Endothelial cell of umbilical vein (primary cell): ENCODE results near the gene UNC5B. TPM values are rescaled to one million over a fixed set of nuclear protein-coding genes. Genes with fewer than 3 reads are reported as not detected.

Experiments
- BruUV-seq: library from RNA; stranded (reverse); fragments of 400-500 nt; replicated peaks from 2 replicates; lab custom pipeline; 2021; lab: Mats Ljungman, UMichigan
- CTCF ChIA-PET: fragments of 300-600, 350-600 bp; sonication (Branson Sonifier 250); formaldehyde crosslinking; loops from one replicate; lab custom pipeline; 2021; ENCODE audit warnings: antibody characterized with exemption, inconsistent platforms; lab: Charles Lee
- POLR2A ChIA-PET: fragments of 300-600, 350-600 bp; sonication (Branson Sonifier 250); formaldehyde crosslinking; loops from one replicate; lab custom pipeline; 2021; ENCODE audit warnings: antibody characterized with exemption, inconsistent platforms; lab: Charles Lee
- DNase-seq: peaks from one replicate; pipeline ENCODE4 v3.0.0-alpha.2; 2011; ENCODE audit warnings: low read depth, low spot score
- FAIRE-seq: peaks from 2 replicates; lab custom pipeline; 2011; peaks lifted over from hg19 to GRCh38; lab: Jason Lieb, UNC
- H2AFZ ChIP-seq: 2 replicates; pipeline ENCODE4 v1.6.0; 2012; ENCODE audit warnings: low read depth, low read length, control low read depth, inconsistent platforms
- H3K27ac ChIP-seq: 2 replicates; pipeline ENCODE4 v1.5.1; 2011; ENCODE audit warnings: low read depth, mild to moderate bottlenecking, control low read depth, low read length, moderate library complexity; ENCODE audit not compliant: insufficient read depth
- H3K27me3 ChIP-seq, 2 experiments: 2 replicates each; pipeline versions ENCODE4 v1.6.0 to v1.6.1; 2011; ENCODE audit warnings: low read length in 2 of 2, mixed read lengths in 1 of 2; ENCODE audit not compliant: control insufficient read depth in 2 of 2, insufficient read depth in 2 of 2
- H3K36me3 ChIP-seq, 2 experiments: 2 replicates in 1 of 2; 3 replicates in 1 of 2; pipeline ENCODE4 v1.5.1; 2011; ENCODE audit warnings: low read length in 2 of 2, mild to moderate bottlenecking in 1 of 2, moderate library complexity in 1 of 2; ENCODE audit not compliant: control insufficient read depth in 2 of 2, insufficient read depth in 2 of 2; ENCODE audit errors: extremely low read depth in 1 of 2
- H3K4me1 ChIP-seq: 3 replicates; pipeline ENCODE4 v1.5.1; 2011; ENCODE audit warnings: mild to moderate bottlenecking, low read length; ENCODE audit not compliant: control insufficient read depth, insufficient read depth; ENCODE audit errors: extremely low read depth
- H3K4me2 ChIP-seq: 2 replicates; pipeline ENCODE4 v1.6.1; 2011; ENCODE audit warnings: low read length, control low read depth, mixed read lengths; ENCODE audit not compliant: insufficient read depth
- H3K4me3 ChIP-seq, 3 experiments: fragments of 200-600 bp in 1 of 3; sonication (generic), shearing (Covaris generic) in 1 of 3; replicated peaks in 1 of 3; 2 replicates each; pipeline ENCODE4 v1.5.1; 2011 to 2016; ENCODE audit warnings: control low read depth in 3 of 3, low read length in 3 of 3, mild to moderate bottlenecking in 2 of 3, inconsistent platforms in 1 of 3, low read depth in 1 of 3, moderate library complexity in 1 of 3; ENCODE audit not compliant: insufficient read depth in 1 of 3
- H3K79me2 ChIP-seq: 2 replicates; pipeline ENCODE4 v1.6.0; 2012; ENCODE audit warnings: low read length, inconsistent platforms; ENCODE audit not compliant: control insufficient read depth, insufficient read depth
- H3K9ac ChIP-seq: replicated peaks from 2 replicates; pipeline ENCODE3; 2011; ENCODE audit warnings: low read length, control low read depth; ENCODE audit not compliant: insufficient read depth; ENCODE audit errors: extremely low read depth
- H3K9me1 ChIP-seq: replicated peaks from 3 replicates; pipeline ENCODE4 v1.6.0; 2011; ENCODE audit warnings: mild to moderate bottlenecking, low read length; ENCODE audit not compliant: control insufficient read depth, insufficient read depth; ENCODE audit errors: extremely low read depth
- H3K9me3 ChIP-seq: replicated peaks from 2 replicates; pipeline ENCODE4 v1.5.1; 2012; ENCODE audit warnings: low read length, inconsistent platforms; ENCODE audit not compliant: control insufficient read depth, insufficient read depth
- H4K20me1 ChIP-seq: replicated peaks from 2 replicates; pipeline ENCODE3; 2011; ENCODE audit warnings: mild to moderate bottlenecking, low read length; ENCODE audit not compliant: control insufficient read depth, insufficient read depth; ENCODE audit errors: extremely low read depth
- CTCF ChIP-seq, 2 donors: IDR thresholded peaks; 1 replicate in 1 of 2; 2 replicates in 1 of 2; pipeline ENCODE4 v1.5.1; 2011; ENCODE audit warnings: low read length in 2 of 2, mild to moderate bottlenecking in 2 of 2, moderate library complexity in 2 of 2, control low read depth in 1 of 2, inconsistent platforms in 1 of 2, low read depth in 1 of 2; ENCODE audit not compliant: insufficient read depth in 1 of 2; ENCODE audit errors: extremely low read depth in 1 of 2
- EZH2 ChIP-seq: IDR thresholded peaks from 2 replicates; pipeline ENCODE4 v1.6.1; 2012; ENCODE audit warnings: borderline replicate concordance, low read depth, mild to moderate bottlenecking, moderate library complexity, low read length, inconsistent platforms; ENCODE audit not compliant: severe bottlenecking
- FOS ChIP-seq: IDR thresholded peaks from 2 replicates; pipeline ENCODE4 v1.6.1; 2011; ENCODE audit warnings: mild to moderate bottlenecking, low read length, moderate library complexity, borderline replicate concordance; ENCODE audit not compliant: insufficient read depth
- GATA2 ChIP-seq: IDR thresholded peaks from 2 replicates; pipeline ENCODE4 v1.7.0; 2011; ENCODE audit warnings: low read depth, mild to moderate bottlenecking, moderate library complexity, mixed read lengths, low read length; ENCODE audit not compliant: insufficient read length, insufficient read depth
- JUN ChIP-seq: IDR thresholded peaks from 2 replicates; pipeline ENCODE4 v1.6.1; 2011; ENCODE audit warnings: borderline replicate concordance, low read depth; ENCODE audit not compliant: insufficient read length, insufficient read depth
- MAX ChIP-seq: IDR thresholded peaks from 2 replicates; pipeline ENCODE4 v1.6.1; 2011; ENCODE audit not compliant: insufficient read depth, insufficient read length
- MYC ChIP-seq: IDR thresholded peaks from one replicate; pipeline ENCODE4 v1.6.1; 2011; ENCODE audit warnings: mild to moderate bottlenecking, low read depth, low read length
- POLR2A ChIP-seq: IDR thresholded peaks from 2 replicates; pipeline ENCODE4 v1.6.1; 2012; ENCODE audit warnings: low read depth, mild to moderate bottlenecking, control low read depth, low read length
- POLR2AphosphoS5 ChIP-seq: IDR thresholded peaks from 2 replicates; pipeline ENCODE4 v1.6.1; 2012; ENCODE audit warnings: low read depth, mild to moderate bottlenecking, control low read depth, low read length, moderate library complexity; ENCODE audit not compliant: insufficient read depth
- dilution Hi-C: fragments of 300-500 bp; cut with MboI; formaldehyde crosslinking; loops from one replicate; pipeline ENCODE4 v1.15.0; 2019; ENCODE audit warnings: low sequenced_read_pairs; ENCODE audit not compliant: extremely low pct_ligation_motif_present
- intact Hi-C: fragments of 100-400 bp; cut with micrococcal nuclease; formaldehyde crosslinking; loops from one replicate; pipeline ENCODE4 v1.10.0; 2022
- polyA plus RNA-seq, 4 experiments: library from polyadenylated mRNA; depleted of rRNA in 3 of 4; stranded (reverse) in 3 of 4; unstranded in 1 of 4; fragments of >200 nt; gene quantifications; 2 replicates each; pipeline versions ENCODE4 v1.2.1 to v1.2.3, GENCODE V29; 2011 to 2012; ENCODE audit warnings: missing spikeins in 1 of 4
- total RNA-seq: library from RNA; stranded (reverse); gene quantifications from 2 replicates; pipeline ENCODE4 v1.2.3, GENCODE V29; 2021

UNC5B gene
- total and polyA plus RNA-seq, 2 donors (not counting 3 experiments of a cell fraction or from before 2014, with no cell fraction given) = 0.39 to 2.5 TPM

GRCh38 chr10:71297343-71297742 is 85.0 kb downstream of the UNC5B start:
- H3K4me1 ChIP-seq = no peaks in the 10 kb centered on the region
- no peaks in the 10 kb centered on the region for H3K36me3 ChIP-seq
- no peaks in the 10 kb centered on the region for H3K79me2 ChIP-seq
- TF ChIP-seq MYC = no peak
- no peak for TF ChIP-seq JUN
- no peak for TF ChIP-seq GATA2
- TF ChIP-seq FOS = no peak
- TF ChIP-seq MAX = no peak
- no peak for TF ChIP-seq CTCF (IDR thresholded peaks at IDR 0.05; ENCODE audit: extremely low read depth in 1 of 2, insufficient read depth in 1 of 2, low read depth in 1 of 2, low read length in 2 of 2)
- no peak for TF ChIP-seq EZH2
- no peak for TF ChIP-seq POLR2A
- TF ChIP-seq POLR2AphosphoS5 = no peak
- DNase-seq = no peak
- H3K27me3 ChIP-seq = no peaks in the 10 kb centered on the region
- H3K9me3 ChIP-seq = no peaks in the 10 kb centered on the region
- H4K20me1 ChIP-seq = no peaks in the 10 kb centered on the region
- dilution Hi-C loops (no loop called here), intact Hi-C loops (no loop called here)
- H3K4me2 ChIP-seq = no peak overlapping the region
- no peak overlapping the region for H3K4me3 ChIP-seq
- no peak for FAIRE-seq
- H3K9ac ChIP-seq = no peak overlapping the region
- H3K9me1 ChIP-seq = no peaks in the 10 kb centered on the region
- CTCF ChIA-PET = no interaction called here
- POLR2A ChIA-PET = no interaction called here
- no peak overlapping the region for H2AFZ ChIP-seq
- BruUV-seq = no TSS peak
- no peak overlapping the region for H3K27ac ChIP-seq
